Astrocyte (in vitro differentiated cells and primary cell): ENCODE measurements around the gene OR4E1.

ENCODE experiments used
- CTCF ChIP-seq: IDR thresholded peaks from 2 replicates; pipeline ENCODE4 v1.5.1; 2011; ENCODE audit warnings: low read depth, mild to moderate bottlenecking, inconsistent platforms, low read length, moderate library complexity; ENCODE audit not compliant: insufficient read depth
- EZH2 ChIP-seq: IDR thresholded peaks from 2 replicates; pipeline ENCODE4 v1.6.1; 2012; ENCODE audit warnings: mild to moderate bottlenecking, low read length, inconsistent platforms; ENCODE audit not compliant: insufficient read depth

GRCh38 chr14:21653331-21653885 is 20.2 kb downstream of the OR4E1 start, which contains the start of gene OR4E2:
- TF ChIP-seq CTCF (no peak), EZH2 (no peak)
